Testis (tissue), 3 donors: ENCODE data around the gene FSCN2. TPM values are rescaled to one million over a fixed set of nuclear protein-coding genes. Genes with fewer than 3 reads are reported as not detected.
A peak's percentile ranks its signal among the peaks of the same experiment; 100 is the strongest.

ENCODE experiments used
- DNase-seq: peaks from one replicate; pipeline ENCODE4 v3.0.0-alpha.2; 2019
- H3K27ac ChIP-seq, 2 donors: fragments of 200-600 bp; sonication (generic); one replicate each; pipeline ENCODE4 v1.5.1; 2019
- H3K27me3 ChIP-seq: fragments of 200-600 bp; sonication (generic); one replicate; pipeline ENCODE4 v1.5.1; 2019
- H3K36me3 ChIP-seq: fragments of 200-600 bp; sonication (generic); one replicate; pipeline ENCODE4 v1.5.1; 2017; ENCODE audit warnings: low read depth; ENCODE audit errors: missing control alignments
- H3K4me1 ChIP-seq: fragments of 200-600 bp; sonication (generic); one replicate; pipeline ENCODE4 v1.5.1; 2019
- H3K4me3 ChIP-seq, 2 donors: fragments of 200-600 bp; sonication (generic); one replicate each; pipeline ENCODE4 v1.5.1; 2017 to 2019
- H3K9me3 ChIP-seq: fragments of 200-600 bp; sonication (generic); one replicate; pipeline ENCODE4 v1.5.1; 2017
- POLR2A ChIP-seq: fragments of 450-650 bp; IDR thresholded peaks from one replicate; pipeline ENCODE4 v1.6.1; 2017; ENCODE audit warnings: antibody characterized with exemption, mild to moderate bottlenecking, moderate library complexity
- WGBS, 2 donors: methylation state at CpG; one replicate each; pipeline ENCODE4 v1.1.5; 2018; 5-methylcytosine and 5-hydroxymethylcytosine counted together
- intact Hi-C: fragments of 100-400 bp; cut with DNase I; formaldehyde crosslinking; loops from one replicate; pipeline ENCODE4 v1.15.1; 2023; ENCODE audit warnings: low total_unique reads
- polyA plus RNA-seq: library from polyadenylated mRNA; stranded (reverse); fragments of 350-450 nt; fragmentation: Illumina TruSeq; extraction: RNeasy Lipid Tissue Mini Kit (QIAGEN cat#74804); gene quantifications from one replicate; pipeline ENCODE4 v1.2.3, GENCODE V29; 2014; ENCODE audit warnings: low read depth, low replicate concordance; ENCODE audit not compliant: insufficient read depth
- total RNA-seq, 2 donors: library from RNA; depleted of rRNA; stranded (reverse); fragments of >200 nt; gene quantifications; one replicate each; pipeline ENCODE4 v1.2.3, GENCODE V29; 2016
- TF ChIP-seq, protein P1 (sequence below), 3 experiments: fragments of 450-650 bp in 2 of 3; fragments of 200-600 bp in 1 of 3; sonication (generic) in 1 of 3; IDR thresholded peaks; one replicate each; pipeline ENCODE4 v1.5.1; 2016 to 2019; ENCODE audit warnings: antibody characterized with exemption in 3 of 3, mild to moderate bottlenecking in 2 of 3, moderate library complexity in 1 of 3

FSCN2 gene
- total and polyA plus RNA-seq, 3 donors from 2014 or later, result 0.37 to 4.0 (median 3.5) TPM

DNA sequence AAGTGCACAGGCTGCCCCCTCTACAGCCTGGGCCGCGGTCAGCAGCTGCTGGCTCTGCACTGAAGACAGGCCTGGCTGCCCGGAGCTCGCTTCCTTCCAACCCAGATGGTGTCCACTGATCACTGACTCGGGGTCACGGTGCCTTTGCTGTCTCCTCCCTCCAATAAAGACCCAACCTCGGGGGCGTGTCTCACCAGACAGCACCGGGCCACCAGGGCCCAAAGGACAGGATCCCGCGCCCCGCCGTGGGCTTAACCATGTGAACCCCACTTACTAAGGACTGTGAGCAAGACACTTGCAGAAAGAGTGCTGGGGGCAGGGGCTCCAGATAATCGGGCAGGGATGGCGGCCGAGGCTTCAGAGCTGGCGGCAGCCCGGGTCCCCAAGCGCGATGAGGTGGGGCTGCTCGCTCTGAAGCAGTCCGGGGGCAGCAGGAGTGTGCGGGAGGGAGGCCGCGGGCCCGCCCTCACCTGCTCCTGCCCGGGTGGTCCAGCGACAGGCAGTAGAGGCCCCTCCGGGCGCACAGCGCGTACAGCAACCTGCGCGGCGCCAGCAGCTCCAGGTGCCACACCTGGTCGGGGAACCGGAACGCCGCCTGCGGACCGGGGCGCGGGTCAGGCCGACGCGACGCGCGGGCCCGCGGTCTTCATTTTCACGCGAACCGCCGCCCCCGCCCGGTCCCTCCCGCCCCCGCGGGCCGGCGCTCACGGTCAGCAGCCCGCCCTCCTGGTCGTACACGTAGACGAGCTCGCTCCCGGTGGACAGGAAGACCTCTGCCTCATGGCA lies 23.5 kb downstream of the FSCN2 start:
- H3K27ac ChIP-seq, result peak overlapping the region; percentile 39 to 78
- H3K27me3 ChIP-seq, result no peaks in the 10 kb centered on the region
- no peaks in the 10 kb centered on the region for H3K36me3 ChIP-seq
- TF ChIP-seq, protein P1, sequence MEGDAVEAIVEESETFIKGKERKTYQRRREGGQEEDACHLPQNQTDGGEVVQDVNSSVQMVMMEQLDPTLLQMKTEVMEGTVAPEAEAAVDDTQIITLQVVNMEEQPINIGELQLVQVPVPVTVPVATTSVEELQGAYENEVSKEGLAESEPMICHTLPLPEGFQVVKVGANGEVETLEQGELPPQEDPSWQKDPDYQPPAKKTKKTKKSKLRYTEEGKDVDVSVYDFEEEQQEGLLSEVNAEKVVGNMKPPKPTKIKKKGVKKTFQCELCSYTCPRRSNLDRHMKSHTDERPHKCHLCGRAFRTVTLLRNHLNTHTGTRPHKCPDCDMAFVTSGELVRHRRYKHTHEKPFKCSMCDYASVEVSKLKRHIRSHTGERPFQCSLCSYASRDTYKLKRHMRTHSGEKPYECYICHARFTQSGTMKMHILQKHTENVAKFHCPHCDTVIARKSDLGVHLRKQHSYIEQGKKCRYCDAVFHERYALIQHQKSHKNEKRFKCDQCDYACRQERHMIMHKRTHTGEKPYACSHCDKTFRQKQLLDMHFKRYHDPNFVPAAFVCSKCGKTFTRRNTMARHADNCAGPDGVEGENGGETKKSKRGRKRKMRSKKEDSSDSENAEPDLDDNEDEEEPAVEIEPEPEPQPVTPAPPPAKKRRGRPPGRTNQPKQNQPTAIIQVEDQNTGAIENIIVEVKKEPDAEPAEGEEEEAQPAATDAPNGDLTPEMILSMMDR (IDR thresholded peaks at IDR 0.05), result no peak
- TF ChIP-seq POLR2A, result no peak
- H3K4me1 ChIP-seq, result peaks cover 20% of the 10 kb centered on the region
- intact Hi-C loops, result no loop called here
- peak; percentile 43 for DNase-seq
- 0 to 2% methylated on average over 8 to 54 of the region's 69 CpGs for WGBS, 2 donors
- H3K9me3 ChIP-seq, result no peaks in the 10 kb centered on the region
- peak overlapping the region; percentile 91 to 94 for H3K4me3 ChIP-seq

DNA sequence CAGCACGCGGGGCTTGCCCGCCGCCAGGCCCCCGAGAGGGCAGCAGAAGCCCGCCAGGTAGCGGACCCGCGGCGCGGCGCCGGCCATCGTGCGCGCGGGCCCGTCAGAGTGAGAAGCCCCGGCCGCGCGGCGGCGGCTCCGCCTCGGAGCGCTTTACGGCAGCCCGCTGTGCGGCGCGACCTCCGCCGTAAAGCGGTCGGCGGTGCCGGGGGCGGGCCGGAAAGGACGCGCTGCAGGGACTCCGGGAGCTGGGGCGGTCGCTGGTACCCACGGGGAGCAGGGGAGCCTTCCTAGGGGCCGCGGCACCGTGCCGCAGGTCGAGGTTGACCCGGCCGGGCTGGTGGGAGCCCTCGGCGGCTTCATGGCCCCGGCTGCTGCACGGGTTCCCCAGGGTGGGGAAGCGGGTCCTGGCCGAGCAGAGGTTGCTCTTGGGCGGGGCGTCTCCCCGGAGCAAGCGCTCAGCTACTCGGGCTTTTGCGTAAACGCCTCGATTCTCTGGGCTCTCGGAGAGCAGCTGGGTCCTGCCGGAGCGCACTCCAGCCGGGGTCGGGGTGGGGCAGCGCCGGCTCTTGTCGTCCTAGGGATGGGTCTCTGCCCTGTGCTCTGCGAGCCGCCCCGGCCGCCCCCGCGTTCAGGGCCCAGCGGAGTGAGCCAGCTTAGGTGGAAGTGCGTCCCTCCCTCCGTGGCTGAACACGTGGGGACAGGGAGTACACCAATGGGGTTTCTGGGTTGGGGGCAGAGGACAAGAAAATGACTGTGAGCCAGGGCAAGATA lies 24.3 kb downstream of the FSCN2 start, which contains the start of gene FAAP100:
FAAP100 (minus strand) TSS at position 110 of the 774 bp plus-strand sequence; CDS start at position 87, 23 bp downstream.
- intact Hi-C loops, result no loop called here
- Histone ChIP-seq H3K27ac (peak within 1 kb of the TSS; percentile 66 to 78), H3K4me3 (peak within 1 kb of the TSS; percentile 91 to 94), H3K9me3 (no peaks in the 10 kb centered on the region), H3K27me3 (no peaks in the 10 kb centered on the region), H3K4me1 (peaks cover 20% of the 10 kb centered on the region), H3K36me3 (no peaks in the 10 kb centered on the region)
- 0% methylated on average over 13 to 75 of the region's 85 CpGs for WGBS, 2 donors
- TF ChIP-seq, protein P1 (IDR thresholded peaks at IDR 0.05), result no peak
- no peak for TF ChIP-seq POLR2A
- peak; percentile 79 for DNase-seq

DNA sequence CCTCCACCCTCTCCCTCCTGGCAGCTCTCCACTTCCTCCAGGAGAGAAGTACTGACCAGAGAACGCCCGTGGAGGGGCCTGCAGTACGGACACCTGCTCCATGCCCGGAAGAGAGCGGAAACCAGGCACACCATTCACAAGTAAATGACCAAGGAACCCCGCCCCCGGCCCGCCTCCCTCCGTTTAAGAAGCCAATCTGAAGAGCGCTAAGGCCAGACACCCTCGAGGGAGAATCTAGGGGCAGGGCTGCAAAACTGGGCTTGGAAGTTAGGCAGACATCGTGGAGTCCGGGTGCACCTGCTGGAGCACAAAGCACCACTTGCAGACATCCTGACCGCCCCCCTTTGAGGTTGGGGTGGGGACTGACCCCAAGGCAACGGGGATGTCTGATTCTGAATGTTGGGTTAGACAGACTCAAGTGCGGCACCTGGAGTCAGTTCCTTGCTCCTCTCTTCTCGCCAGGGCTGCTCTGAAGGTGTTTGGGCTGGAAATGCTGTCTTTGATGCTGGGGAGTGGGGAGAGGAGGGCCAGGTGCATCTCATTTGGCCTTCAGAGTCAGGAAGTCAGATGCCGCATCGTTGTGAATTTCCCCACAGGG lies 24.9 kb downstream of the FSCN2 start:
- H3K9me3 ChIP-seq, result no peaks in the 10 kb centered on the region
- H3K4me3 ChIP-seq, result peak overlapping the region; percentile 91 to 94
- TF ChIP-seq, protein P1 (IDR thresholded peaks at IDR 0.05), result no peak
- TF ChIP-seq POLR2A, result no peak
- intact Hi-C loops, result no loop called here
- peaks cover 20% of the 10 kb centered on the region for H3K4me1 ChIP-seq
- peak overlapping the region; percentile 66 to 78 for H3K27ac ChIP-seq
- no peaks in the 10 kb centered on the region for H3K36me3 ChIP-seq
- WGBS, 2 donors, result 0 to 4% methylated on average over 14 to 19 of the region's 19 CpGs
- H3K27me3 ChIP-seq, result no peaks in the 10 kb centered on the region
- DNase-seq, result peak; percentile 91

DNA sequence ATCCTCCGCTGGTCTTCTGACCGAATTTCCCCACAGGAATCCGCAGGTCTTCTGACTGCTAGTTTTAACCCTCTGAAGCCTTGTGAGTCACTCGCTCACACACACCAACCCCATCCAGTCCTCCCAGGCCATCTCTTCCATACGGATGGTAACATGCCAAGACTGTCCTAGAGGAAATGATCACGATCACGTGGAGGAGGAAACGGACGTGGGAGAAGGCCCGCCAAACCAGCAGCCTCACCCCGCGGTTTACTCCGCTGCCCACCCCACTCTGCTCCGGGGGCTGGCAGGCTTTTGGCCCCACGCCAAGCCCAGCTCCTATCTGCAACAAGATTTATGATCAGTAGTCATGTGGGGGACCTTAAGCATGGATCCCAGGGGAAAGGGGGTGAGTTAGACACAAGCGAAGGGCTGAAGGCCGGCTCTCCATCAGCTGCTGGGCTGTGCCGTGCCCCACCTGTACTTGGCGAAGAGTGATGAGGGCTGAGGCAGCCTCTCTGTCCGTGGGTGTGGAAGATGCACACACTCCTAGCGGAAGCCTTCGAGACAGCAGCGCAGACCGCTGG lies 25.5 kb downstream of the FSCN2 start:
- H3K4me1 ChIP-seq, result peaks cover 20% of the 10 kb centered on the region
- WGBS, 2 donors, result 14 to 16% methylated on average over 21 to 24 of the region's 24 CpGs
- peak; percentile 26 for DNase-seq
- H3K9me3 ChIP-seq, result no peaks in the 10 kb centered on the region
- no peaks in the 10 kb centered on the region for H3K36me3 ChIP-seq
- no peaks in the 10 kb centered on the region for H3K27me3 ChIP-seq
- TF ChIP-seq, protein P1 (IDR thresholded peaks at IDR 0.05), result no peak
- TF ChIP-seq POLR2A, result no peak
- H3K4me3 ChIP-seq, result peak overlapping the region in 1 of 2 donors; percentile 94
- intact Hi-C loops, result no loop called here
- H3K27ac ChIP-seq, result no peak overlapping the region
